Trophoblast cell (in vitro differentiated cells and primary cell): Measurements from ENCODE around the gene DNAH2.

ENCODE experiments used
- DNase-seq, 2 donors: peaks; one replicate each; pipeline ENCODE4 v3.0.0-alpha.2; 2016
- H2AFZ ChIP-seq: 2 replicates; pipeline ENCODE4 v1.6.1; 2013; ENCODE audit warnings: low read length, moderate library complexity, mild to moderate bottlenecking; ENCODE audit not compliant: insufficient read depth, poor library complexity
- H2AK5ac ChIP-seq: 2 replicates; pipeline ENCODE4 v1.6.1; 2013; ENCODE audit warnings: mild to moderate bottlenecking, low read length
- H2BK120ac ChIP-seq: 2 replicates; pipeline ENCODE4 v1.6.1; 2013; ENCODE audit warnings: low read length, mild to moderate bottlenecking, moderate library complexity; ENCODE audit not compliant: insufficient read depth, poor library complexity
- H2BK12ac ChIP-seq: 2 replicates; pipeline ENCODE4 v1.6.1; 2013; ENCODE audit warnings: mild to moderate bottlenecking, low read length, moderate library complexity
- H2BK5ac ChIP-seq: 2 replicates; pipeline ENCODE4 v1.6.1; 2013; ENCODE audit warnings: low read length, low read depth, moderate library complexity, mild to moderate bottlenecking; ENCODE audit not compliant: poor library complexity
- H3K14ac ChIP-seq: 2 replicates; pipeline ENCODE4 v1.6.1; 2013; ENCODE audit warnings: mild to moderate bottlenecking, low read length
- H3K18ac ChIP-seq: 2 replicates; pipeline ENCODE4 v1.6.1; 2013; ENCODE audit warnings: mild to moderate bottlenecking, low read length
- H3K23ac ChIP-seq: 2 replicates; pipeline ENCODE4 v1.6.1; 2013; ENCODE audit warnings: low read length
- H3K27ac ChIP-seq: 2 replicates; pipeline ENCODE4 v1.5.1; 2013; ENCODE audit warnings: low read depth, mild to moderate bottlenecking, inconsistent platforms, low read length, moderate library complexity
- H3K27me3 ChIP-seq: 2 replicates; pipeline ENCODE4 v1.6.1; 2013; ENCODE audit warnings: inconsistent platforms, mild to moderate bottlenecking, low read length, moderate library complexity; ENCODE audit not compliant: insufficient read depth
- H3K36me3 ChIP-seq, 2 experiments: 1 replicate in 1 of 2; 2 replicates in 1 of 2; pipeline ENCODE4 v1.6.1; 2013; ENCODE audit warnings: low read length in 2 of 2, mild to moderate bottlenecking in 2 of 2, moderate library complexity in 1 of 2; ENCODE audit not compliant: insufficient read depth in 2 of 2, control insufficient read depth in 1 of 2
- H3K4ac ChIP-seq: 2 replicates; pipeline ENCODE4 v1.6.1; 2013; ENCODE audit warnings: low read depth, mild to moderate bottlenecking, low read length, moderate library complexity
- H3K4me1 ChIP-seq, 2 experiments: 1 replicate in 1 of 2; 2 replicates in 1 of 2; pipeline ENCODE4 v1.6.1; 2013; ENCODE audit warnings: low read length in 2 of 2, mild to moderate bottlenecking in 2 of 2, moderate library complexity in 1 of 2; ENCODE audit not compliant: insufficient read depth in 2 of 2, control insufficient read depth in 1 of 2
- H3K4me2 ChIP-seq: 2 replicates; pipeline ENCODE4 v1.6.1; 2013; ENCODE audit warnings: inconsistent platforms, mild to moderate bottlenecking, low read length, moderate library complexity
- H3K4me3 ChIP-seq: 2 replicates; pipeline ENCODE4 v1.5.1; 2013; ENCODE audit warnings: mild to moderate bottlenecking, low read depth, low read length, inconsistent platforms
- H3K79me1 ChIP-seq: one replicate; pipeline ENCODE4 v1.6.1; 2013; ENCODE audit warnings: low read length
- H3K79me2 ChIP-seq: 2 replicates; pipeline ENCODE4 v1.6.1; 2013; ENCODE audit warnings: low read length, mild to moderate bottlenecking; ENCODE audit not compliant: control insufficient read depth, insufficient read depth, poor library complexity
- H3K9ac ChIP-seq: 2 replicates; pipeline ENCODE4 v1.6.1; 2013; ENCODE audit warnings: mild to moderate bottlenecking, low read length
- H3K9me3 ChIP-seq: 2 replicates; pipeline ENCODE4 v1.6.1; 2013; ENCODE audit warnings: low read depth, mild to moderate bottlenecking, control low read depth, inconsistent platforms, low read length; ENCODE audit not compliant: insufficient read depth
- H4K12ac ChIP-seq: 2 replicates; pipeline ENCODE4 v1.6.1; 2013; ENCODE audit warnings: low read depth, mild to moderate bottlenecking, low read length, moderate library complexity
- H4K8ac ChIP-seq: 2 replicates; pipeline ENCODE4 v1.6.1; 2013; ENCODE audit warnings: low read depth, mild to moderate bottlenecking, low read length, moderate library complexity
- H4K91ac ChIP-seq: one replicate; pipeline ENCODE4 v1.6.1; 2013; ENCODE audit warnings: low read depth, mild to moderate bottlenecking, low read length, moderate library complexity
- WGBS: extraction: QIAGEN DNeasy Blood & Tissue Kit; methylation state at CpG from one replicate; pipeline ENCODE4 v1.1.7; 2013; ENCODE audit warnings: missing lambda C conversion rate; ENCODE audit not compliant: insufficient read length, insufficient coverage; ENCODE audit errors: extremely low coverage; 5-methylcytosine and 5-hydroxymethylcytosine counted together

Gene DNAH2

GRCh38 chr17:7786866-7787265 is 69.3 kb downstream of the DNAH2 start:
- Histone ChIP-seq H3K27ac (no peak overlapping the region), H3K4me2 (no peak overlapping the region), H3K27me3 (peaks cover 2% of the 10 kb centered on the region), H3K9me3 (peaks cover 2% of the 10 kb centered on the region), H3K36me3 (no peaks in the 10 kb centered on the region), H4K12ac (no peak overlapping the region), H3K23ac (no peak overlapping the region), H3K9ac (no peak overlapping the region), H2AK5ac (no peak overlapping the region), H3K18ac (no peak overlapping the region), H2BK5ac (no peak overlapping the region), H3K4me3 (no peak overlapping the region), H2AFZ (no peak overlapping the region), H3K79me1 (no peaks in the 10 kb centered on the region), H3K4me1 (no peaks in the 10 kb centered on the region), H4K91ac (no peak overlapping the region), H4K8ac (no peak overlapping the region), H3K14ac (no peak overlapping the region), H2BK12ac (no peak overlapping the region), H3K79me2 (no peaks in the 10 kb centered on the region), H2BK120ac (no peak overlapping the region), H3K4ac (no peak overlapping the region)
- no peak for DNase-seq
- no CpG with 5 or more reads among the region's 21 CpGs for WGBS

- Histone ChIP-seq H4K8ac (no peak overlapping the region), H3K23ac (no peak overlapping the region), H3K9ac (no peak overlapping the region), H2AFZ (no peak overlapping the region), H3K4me3 (no peak overlapping the region), H3K79me1 (no peaks in the 10 kb centered on the region), H2BK12ac (no peak overlapping the region), H3K4me2 (no peak overlapping the region), H3K79me2 (no peaks in the 10 kb centered on the region), H2BK120ac (no peak overlapping the region), H3K18ac (no peak overlapping the region), H4K91ac (no peak overlapping the region), H3K27ac (no peak overlapping the region), H3K27me3 (no peaks in the 10 kb centered on the region), H4K12ac (no peak overlapping the region), H3K9me3 (peaks cover 2% of the 10 kb centered on the region), H3K14ac (no peak overlapping the region), H3K4me1 (no peaks in the 10 kb centered on the region), H3K36me3 (no peaks in the 10 kb centered on the region), H3K4ac (no peak overlapping the region), H2BK5ac (no peak overlapping the region), H2AK5ac (no peak overlapping the region)
- WGBS, result no CpG with 5 or more reads among the region's 9 CpGs
- DNase-seq, result no peak
Observed at GRCh38 chr17:7789131-7789530, 71.6 kb downstream of the DNAH2 start.

GRCh38 chr17:7790150-7790549 is 72.6 kb downstream of the DNAH2 start:
- DNase-seq, result no peak
- Histone ChIP-seq H3K4ac (no peak overlapping the region), H3K79me2 (no peaks in the 10 kb centered on the region), H3K36me3 (no peaks in the 10 kb centered on the region), H2BK12ac (no peak overlapping the region), H3K23ac (no peak overlapping the region), H2AK5ac (no peak overlapping the region), H3K27ac (no peak overlapping the region), H4K12ac (no peak overlapping the region), H4K91ac (no peak overlapping the region), H3K4me1 (no peaks in the 10 kb centered on the region), H3K4me2 (no peak overlapping the region), H2AFZ (no peak overlapping the region), H3K4me3 (no peak overlapping the region), H3K18ac (no peak overlapping the region), H3K79me1 (no peaks in the 10 kb centered on the region), H2BK120ac (no peak overlapping the region), H3K9me3 (peaks cover 2% of the 10 kb centered on the region), H3K14ac (no peak overlapping the region), H2BK5ac (no peak overlapping the region), H4K8ac (no peak overlapping the region), H3K9ac (no peak overlapping the region), H3K27me3 (no peaks in the 10 kb centered on the region)
- WGBS, result no CpG with 5 or more reads among the region's 5 CpGs

- Histone ChIP-seq H3K27me3 (no peaks in the 10 kb centered on the region), H3K9me3 (peaks cover 2% of the 10 kb centered on the region), H4K8ac (no peak overlapping the region), H3K4me1 (no peaks in the 10 kb centered on the region), H2BK120ac (no peak overlapping the region), H3K79me2 (no peaks in the 10 kb centered on the region), H3K9ac (no peak overlapping the region), H3K79me1 (no peaks in the 10 kb centered on the region), H3K18ac (no peak overlapping the region), H3K4me3 (no peak overlapping the region), H3K23ac (no peak overlapping the region), H4K12ac (no peak overlapping the region), H2AK5ac (no peak overlapping the region), H3K27ac (no peak overlapping the region), H3K36me3 (no peaks in the 10 kb centered on the region), H2BK12ac (no peak overlapping the region), H2AFZ (no peak overlapping the region), H3K4ac (no peak overlapping the region), H3K14ac (no peak overlapping the region), H2BK5ac (no peak overlapping the region), H4K91ac (no peak overlapping the region), H3K4me2 (no peak overlapping the region)
- DNase-seq, result no peak
- WGBS, result no CpG with 5 or more reads among the region's 17 CpGs
Observed at GRCh38 chr17:7792611-7793010, 75.1 kb downstream of the DNAH2 start.
